Iris pigment epithelial cell (primary cell): ENCODE measurements around the gene XYLT2.
"Not testable (repeated sequence)": the region's sequence is repeated elsewhere in the genome, so short reads cannot be mapped to it uniquely, and the experiment has no call there.

Source experiments
- DNase-seq: peaks from one replicate; pipeline ENCODE4 v3.0.0-alpha.2; 2011; ENCODE audit warnings: low read depth

The XYLT2 gene

DNA sequence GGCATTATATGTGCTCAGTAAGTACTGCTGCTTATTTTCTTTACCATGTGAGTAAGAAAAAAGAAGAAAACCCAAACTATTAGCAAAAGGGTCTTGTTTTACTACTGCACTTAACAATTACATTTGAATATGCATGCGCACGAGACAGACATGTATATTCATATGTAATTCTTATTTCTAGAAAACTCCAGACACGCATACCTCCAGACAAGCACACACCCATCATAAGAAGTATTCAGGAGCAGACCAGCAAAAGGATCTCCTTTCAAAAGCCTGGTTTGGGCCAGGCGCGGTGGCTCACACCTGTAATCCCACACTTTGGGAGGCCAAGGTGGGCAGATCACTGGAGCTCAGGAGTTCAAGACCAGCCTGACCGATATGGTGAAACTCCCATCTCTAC, 43.6 kb downstream of the XYLT2 start:
- no peak for DNase-seq

DNA sequence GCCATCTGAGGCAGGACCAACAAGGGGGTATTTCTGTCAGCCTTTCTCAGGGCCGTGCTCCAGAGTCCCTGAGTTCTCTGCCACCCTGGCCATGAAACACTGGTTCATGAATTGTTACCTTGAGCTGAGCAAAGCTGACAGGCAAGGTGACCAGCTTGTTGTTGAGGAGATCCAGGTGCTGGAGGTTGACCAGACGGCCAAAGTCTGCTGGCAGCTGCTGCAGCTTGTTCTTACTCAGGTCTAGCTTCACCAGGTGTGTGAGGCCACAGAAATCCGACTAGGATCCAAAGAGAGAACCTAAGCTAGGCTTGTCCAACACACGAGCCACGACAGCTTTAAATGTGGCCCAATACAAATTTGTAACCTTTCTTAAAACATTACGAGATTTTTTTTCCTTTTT, 46.7 kb downstream of the XYLT2 start:
- no peak for DNase-seq

DNA sequence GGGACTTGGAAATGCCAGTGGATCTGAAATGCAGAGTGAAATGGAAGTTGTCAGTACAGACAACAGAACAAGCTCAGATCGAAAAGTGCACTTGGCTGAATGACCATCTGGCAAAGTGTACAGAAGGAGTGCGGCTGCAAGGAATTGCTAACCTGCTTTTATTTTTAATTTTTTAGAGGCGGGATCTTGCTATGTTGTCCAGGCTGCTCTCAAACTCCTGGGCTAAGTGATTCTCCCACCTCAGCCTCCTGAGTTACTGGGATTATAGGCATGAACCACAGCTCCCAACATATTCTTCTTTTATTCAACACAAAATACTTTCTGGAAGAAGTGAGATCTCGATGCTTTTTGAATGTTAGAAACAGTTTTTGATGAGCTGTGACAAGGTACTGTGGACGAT, 47.8 kb downstream of the XYLT2 start:
- DNase-seq: no peak

DNA sequence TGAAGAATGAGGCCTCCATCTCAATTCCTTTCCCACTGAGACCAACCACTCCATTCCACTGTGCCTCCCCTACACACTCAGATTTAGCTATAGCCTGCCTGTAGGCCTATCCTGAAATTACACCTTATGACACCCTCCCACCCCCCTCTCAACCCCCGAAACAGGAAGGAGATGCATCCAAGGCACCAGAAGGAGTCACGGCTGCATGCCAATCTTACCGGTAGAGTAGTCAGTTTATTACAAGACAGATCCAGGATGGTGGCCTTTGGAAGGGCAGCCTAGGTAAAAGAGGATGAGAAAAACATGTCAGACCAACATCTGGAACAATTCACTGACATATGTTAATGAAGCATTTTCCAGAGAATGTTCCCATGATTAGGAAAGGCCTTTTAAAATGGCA, 48.8 kb downstream of the XYLT2 start:
- DNase-seq: no peak

DNA sequence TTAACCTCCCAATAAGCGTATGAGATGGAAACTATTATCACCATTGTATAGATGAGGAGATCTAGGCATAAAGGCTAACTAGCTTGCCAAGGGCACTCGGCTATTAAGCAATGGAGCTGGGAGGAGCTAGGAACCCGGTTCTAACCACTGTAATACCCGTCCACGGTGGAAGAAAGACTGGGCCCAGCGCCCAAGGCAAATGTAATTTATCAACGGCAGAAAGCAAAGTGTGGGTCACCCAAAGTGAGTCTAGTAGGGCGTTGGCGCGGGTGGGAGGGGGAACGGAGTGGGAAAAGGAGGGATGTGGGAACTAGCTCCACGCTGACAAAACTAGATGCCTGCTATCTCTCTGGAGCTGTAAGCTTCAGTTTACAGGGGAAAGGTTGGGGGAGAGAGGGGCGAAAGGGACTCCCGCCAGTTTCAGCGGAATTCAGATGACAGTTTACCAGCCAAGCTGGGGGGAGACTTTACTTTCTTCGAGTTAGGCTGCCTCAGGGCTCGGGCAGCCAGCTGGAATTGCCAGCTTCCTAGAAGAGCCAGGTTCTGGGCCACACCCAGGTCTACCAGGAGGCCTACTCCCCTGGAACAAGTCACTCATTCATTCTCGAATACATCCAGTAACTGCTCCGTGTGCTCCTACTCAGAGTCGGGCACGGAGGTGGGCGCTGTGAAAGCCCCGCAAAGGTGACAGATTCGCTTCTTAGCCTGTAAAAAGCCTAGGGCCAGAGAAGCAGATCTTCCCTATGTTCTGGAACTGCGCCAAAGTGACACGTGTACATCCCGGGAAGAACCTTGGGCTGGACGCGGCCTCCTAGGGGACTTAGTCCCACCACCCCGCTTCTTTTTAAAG, 50.6 kb downstream of the XYLT2 start:
- peak; percentile 79 for DNase-seq

DNA sequence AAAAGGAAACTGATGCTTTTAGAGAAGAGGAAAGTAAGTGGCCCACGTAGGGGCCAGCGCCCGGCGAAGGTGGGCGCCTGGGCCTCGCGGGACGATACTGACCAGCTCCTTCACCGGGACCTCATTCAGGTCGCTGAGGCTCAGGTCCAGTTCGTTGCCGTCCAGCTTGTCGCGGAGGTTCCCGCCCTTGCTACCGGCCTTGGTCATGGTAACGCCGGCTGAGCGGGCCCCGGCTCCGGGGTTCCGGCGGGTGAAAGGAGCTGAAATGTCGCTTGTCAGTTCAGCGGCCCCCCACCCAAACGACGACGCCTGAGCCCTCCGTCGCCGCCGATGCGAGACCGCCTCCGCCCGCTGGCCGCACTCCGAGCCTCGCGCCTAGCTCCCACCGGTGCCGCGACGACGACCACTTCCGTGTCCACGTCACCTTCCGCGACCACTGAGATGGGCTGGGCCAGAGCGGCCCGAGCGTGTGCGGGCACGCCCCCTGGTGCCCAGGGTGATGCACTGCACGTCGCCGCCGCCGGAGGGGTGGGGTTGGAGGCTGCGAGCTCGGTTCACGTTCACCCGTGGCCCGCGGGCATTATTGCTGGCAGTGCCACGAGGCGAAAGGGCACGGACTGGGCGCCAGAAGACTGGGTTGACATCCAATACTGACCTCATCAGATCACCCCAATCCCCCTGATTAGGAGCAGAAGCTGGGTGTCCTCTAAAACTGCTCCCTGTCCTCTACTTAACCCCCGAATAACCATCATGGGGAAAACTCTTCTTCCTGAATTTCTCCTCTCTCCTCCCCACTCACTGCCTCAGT, 51.4 kb downstream of the XYLT2 start, which contains the start of gene LRRC59:
LRRC59 (minus strand) TSS at position 413 of the 808 bp plus-strand sequence; CDS start at position 207, 206 bp downstream.
- DNase-seq: peak; percentile 74

DNA sequence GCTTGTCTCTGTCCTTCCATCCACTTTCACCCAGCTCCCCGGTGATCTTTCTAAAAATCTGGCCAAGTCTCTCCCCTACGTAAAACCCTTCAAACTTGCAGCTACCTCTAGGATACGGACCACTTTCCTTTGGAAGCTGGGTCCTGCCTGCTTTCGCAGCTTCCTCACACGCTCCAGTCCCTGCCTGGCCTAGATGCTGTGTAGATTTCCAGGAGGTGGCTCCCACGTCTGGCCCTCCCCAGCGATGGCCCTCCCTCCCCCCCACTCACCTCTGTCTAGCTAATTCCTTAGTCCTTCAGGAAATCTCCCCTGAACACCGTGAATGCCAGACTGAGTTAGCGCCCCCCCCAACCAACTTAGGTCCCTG, 52.0 kb downstream of the XYLT2 start:
- no peak for DNase-seq

DNA sequence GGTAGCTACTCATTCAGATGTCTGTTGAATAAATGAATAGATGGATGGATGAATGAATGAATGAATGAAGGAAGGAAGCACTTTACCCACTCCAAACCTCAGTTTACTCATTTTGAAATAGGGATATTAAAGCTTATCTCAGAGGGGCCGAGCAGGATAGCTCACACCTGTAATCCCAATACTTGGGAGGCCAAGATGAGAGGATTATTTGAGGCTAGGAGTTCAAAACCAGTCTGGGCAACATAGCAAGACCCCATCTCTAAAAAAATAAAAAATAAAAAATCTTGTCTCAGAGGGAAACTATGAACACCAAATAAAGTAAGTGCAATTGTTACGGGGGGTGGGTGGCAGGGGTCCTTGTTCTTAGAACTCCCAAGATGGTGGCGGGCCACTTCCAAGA, 52.7 kb downstream of the XYLT2 start:
- not testable (repeated sequence) for DNase-seq

DNA sequence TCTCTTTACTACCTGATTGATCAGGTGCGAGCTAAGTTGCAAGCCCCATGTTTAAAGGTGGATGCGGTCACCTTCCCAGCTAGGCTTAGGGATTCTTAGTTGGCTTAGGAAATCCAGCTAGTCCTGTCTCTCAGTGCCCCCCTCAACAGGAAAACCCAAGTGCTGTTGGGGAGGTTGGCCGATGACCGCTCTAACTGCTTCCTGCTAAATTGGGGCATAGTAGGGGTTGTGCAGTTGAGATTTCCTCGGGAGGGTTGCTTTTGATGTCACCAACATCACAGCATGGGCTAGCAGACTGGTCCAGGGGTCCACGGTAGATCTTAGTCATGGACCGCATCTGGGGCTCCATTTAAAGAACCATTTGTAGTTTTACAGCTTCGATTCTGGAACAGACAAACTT, 53.7 kb downstream of the XYLT2 start:
- not testable (repeated sequence) for DNase-seq

DNA sequence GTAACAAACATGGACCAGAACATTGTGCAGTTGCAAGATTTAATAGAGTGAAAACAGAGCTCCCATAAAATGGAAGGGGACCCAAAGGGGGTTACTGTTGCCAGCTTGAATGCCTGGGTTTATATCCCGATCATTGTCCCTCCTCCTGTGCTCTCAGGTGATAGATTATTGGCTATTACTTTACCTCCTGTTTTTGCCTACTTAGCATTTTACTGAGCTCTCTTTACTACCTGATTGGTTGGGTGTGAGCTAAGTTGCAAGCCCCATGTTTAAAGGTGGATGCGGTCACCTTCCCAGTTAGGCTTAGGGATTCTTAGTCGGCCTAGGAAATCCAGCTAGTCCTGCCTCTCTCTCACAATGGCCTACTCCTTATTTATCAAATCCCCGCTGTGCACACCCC, 59.4 kb downstream of the XYLT2 start:
- not testable (repeated sequence) for DNase-seq

DNA sequence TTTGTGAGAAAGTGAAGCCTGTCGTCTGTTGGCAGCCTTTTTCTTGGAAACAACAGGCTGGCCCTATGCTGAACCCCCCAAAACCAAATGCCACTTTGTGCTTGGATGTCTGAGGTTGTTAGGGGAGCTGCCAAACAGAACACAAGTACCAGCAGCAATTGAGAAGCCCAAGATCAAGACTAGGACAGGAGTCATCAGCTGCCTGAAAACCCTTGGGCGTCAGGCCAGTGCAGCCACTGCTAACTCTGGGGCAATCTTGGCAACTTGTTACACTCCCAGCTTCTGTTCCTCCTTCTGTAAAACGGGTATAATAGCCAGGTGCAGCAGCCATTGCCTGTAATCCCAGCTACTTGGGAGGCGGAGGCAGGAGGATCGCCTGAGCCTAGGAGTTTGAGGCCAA, 60.7 kb downstream of the XYLT2 start:
- no peak for DNase-seq

DNA sequence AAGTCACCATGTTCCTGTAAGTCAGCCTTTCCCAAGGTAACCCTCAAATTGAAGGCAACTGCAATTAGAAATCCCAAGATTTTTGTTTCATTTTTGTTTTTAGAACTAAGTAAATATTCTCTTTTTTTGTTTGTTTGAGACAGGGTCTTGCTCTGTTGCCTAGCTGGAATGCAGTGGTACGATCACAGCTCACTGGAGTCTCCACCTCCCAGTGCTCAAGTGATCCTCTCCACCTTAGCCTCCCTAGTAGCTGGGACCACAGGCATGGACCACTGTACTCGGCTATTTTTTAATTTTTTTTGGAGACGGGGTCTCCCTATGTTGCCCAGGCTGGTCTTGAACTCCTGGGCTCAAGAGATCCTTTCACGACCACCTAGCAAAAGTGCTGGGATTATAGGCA, 62.0 kb downstream of the XYLT2 start:
- DNase-seq: no peak
